HG02938 (cell line): ENCODE data around the gene GNPDA1.
"Not testable (repeated sequence)": the region's sequence is repeated elsewhere in the genome, so short reads cannot be mapped to it uniquely, and the experiment has no call there.

Experiments used
- ATAC-seq: cut with Tn5 transposase; IDR thresholded peaks from one replicate; pipeline ENCODE4 v1.9.1; 2021; ENCODE audit warnings: mild to moderate bottlenecking, moderate library complexity; ENCODE audit not compliant: unreplicated experiment

Gene GNPDA1

DNA sequence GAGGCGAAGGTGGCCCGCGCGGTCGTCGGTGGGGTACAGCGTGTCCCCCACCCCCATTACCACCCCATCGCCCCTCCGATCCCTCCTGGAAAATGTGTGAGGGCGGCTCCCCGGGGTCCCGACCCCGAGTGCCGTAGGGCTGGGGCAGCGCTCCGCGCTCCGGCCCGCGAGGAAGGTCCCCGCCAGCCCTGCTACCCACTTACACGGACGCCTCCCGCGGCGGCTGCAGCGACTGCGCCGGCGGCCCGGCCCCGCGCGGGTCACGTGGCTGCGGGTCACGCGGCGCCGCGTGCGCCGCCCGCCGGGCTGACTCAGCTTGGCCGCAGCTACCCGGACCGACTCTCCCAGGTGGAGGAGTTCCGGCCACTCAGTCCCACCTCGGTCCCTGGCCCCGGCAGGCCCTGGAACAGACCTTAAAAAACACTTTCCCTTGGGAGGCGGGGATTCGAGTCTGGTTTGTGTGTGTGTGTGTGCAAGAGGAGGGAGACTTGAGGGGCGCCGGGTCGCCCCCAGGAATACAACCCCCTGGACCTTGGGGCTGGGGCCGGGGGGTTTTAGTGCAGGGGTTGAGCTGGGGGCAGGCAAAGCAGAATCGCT is at the start of gene GNPDA1:
Gene GNPDA1, minus strand, starts transcription at position 236 of the 597 bp plus-strand sequence. CDS start 992 bp downstream, outside the sequence.
- ATAC-seq = peak; percentile 38

GRCh38 chr5:142059304-142059940 is 46.6 kb upstream of the GNPDA1 start:
- no peak for ATAC-seq

- no peak for ATAC-seq
Measured at GRCh38 chr5:142057697-142058056, 44.9 kb upstream of the GNPDA1 start.

GRCh38 chr5:142056816-142057696 is 44.2 kb upstream of the GNPDA1 start:
- no peak for ATAC-seq

DNA sequence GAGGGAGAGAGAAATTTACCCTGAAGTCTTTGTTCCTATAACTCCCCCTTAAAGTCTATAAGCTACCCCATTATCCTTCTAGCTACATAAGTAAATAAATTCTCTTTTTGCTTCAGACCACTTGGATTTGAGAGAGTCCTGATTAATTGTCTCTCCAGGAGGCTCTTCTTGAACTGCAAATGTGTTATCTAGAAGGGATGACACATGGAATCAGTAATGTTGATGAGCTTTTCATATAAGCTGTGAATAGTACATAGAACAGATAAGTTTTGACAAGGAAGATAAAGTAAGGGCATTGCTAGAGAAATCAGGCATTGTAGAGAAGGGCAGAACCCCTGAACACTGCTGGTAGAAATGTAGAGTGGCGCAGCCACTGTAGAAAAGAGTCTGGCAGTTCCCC is 42.5 kb upstream of the GNPDA1 start:
- no peak for ATAC-seq

- ATAC-seq = no peak
Measured at GRCh38 chr5:142053426-142054151, 40.8 kb upstream of the GNPDA1 start.

DNA sequence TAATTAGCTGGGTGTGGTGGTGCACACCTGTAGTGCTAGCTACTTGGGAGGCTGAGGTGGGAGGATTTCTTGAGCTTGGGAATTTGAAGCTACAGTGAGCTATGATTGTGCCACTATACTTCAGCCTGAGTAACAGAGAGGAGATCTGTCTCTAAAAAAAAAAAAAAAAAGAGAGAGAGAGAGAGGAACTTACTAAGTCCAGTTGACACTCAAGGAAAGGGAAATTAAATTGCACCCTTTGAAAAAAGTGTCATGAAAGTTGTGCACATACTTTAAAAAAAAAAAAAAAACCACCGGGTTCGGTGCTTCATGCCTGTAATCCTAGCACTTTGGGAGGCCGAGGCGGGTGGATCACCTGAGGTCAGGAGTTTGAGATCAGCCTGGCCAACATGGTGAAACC is 39.2 kb upstream of the GNPDA1 start:
- not testable (repeated sequence) for ATAC-seq

GRCh38 chr5:142048272-142048671 is 35.4 kb upstream of the GNPDA1 start:
- no peak for ATAC-seq

DNA sequence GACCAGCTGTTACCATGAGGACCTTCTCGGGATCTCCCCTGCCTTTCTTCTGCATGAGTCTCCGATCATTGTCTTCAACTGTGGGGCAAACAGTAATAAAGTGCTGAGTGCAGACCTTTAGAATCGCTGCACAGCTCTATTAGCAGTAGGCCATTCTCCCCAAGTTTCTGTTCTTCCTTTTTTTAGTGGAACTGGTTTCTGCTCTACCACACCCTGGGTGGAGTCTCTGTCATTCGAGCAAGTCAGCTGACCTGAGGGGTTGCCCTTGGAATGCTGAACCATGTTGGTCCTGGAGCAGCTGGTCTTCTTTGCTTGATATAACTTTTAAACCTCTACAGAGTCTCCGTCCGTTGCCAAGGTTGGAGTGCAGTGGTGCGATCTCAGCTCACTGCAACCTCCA is 33.4 kb upstream of the GNPDA1 start:
- no peak for ATAC-seq

- ATAC-seq = not testable (repeated sequence)
Measured at GRCh38 chr5:142040881-142041280, 28.1 kb upstream of the GNPDA1 start.

GRCh38 chr5:142040285-142040684 is 27.5 kb upstream of the GNPDA1 start:
- no peak for ATAC-seq

- no peak for ATAC-seq
Measured at GRCh38 chr5:142038735-142039134, 25.9 kb upstream of the GNPDA1 start.

- not testable (repeated sequence) for ATAC-seq
Measured at GRCh38 chr5:142037599-142037998, 24.8 kb upstream of the GNPDA1 start.

GRCh38 chr5:142036918-142037317 is 24.1 kb upstream of the GNPDA1 start:
- no peak for ATAC-seq

DNA sequence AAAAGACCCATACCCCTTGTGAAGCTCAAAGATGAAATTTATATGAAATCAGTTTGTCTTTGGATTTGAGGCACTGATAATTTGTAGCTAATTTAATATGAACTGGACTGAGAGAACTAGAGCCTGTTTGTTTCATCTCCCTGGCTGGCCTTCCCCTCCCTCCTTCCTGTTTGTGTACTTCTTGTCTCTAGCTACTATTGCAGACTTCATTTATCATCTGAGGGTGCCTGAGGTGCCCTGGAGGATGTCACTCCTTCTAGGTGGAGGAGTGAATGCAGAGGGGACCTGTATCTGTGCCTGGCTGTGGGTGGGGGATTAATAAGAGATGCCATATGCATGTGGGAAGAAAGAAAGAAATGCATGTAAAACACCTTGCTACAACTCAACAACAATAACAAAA is 22.2 kb upstream of the GNPDA1 start:
- no peak for ATAC-seq

GRCh38 chr5:142033632-142034567 is 21.1 kb upstream of the GNPDA1 start:
- ATAC-seq = not testable (repeated sequence)

DNA sequence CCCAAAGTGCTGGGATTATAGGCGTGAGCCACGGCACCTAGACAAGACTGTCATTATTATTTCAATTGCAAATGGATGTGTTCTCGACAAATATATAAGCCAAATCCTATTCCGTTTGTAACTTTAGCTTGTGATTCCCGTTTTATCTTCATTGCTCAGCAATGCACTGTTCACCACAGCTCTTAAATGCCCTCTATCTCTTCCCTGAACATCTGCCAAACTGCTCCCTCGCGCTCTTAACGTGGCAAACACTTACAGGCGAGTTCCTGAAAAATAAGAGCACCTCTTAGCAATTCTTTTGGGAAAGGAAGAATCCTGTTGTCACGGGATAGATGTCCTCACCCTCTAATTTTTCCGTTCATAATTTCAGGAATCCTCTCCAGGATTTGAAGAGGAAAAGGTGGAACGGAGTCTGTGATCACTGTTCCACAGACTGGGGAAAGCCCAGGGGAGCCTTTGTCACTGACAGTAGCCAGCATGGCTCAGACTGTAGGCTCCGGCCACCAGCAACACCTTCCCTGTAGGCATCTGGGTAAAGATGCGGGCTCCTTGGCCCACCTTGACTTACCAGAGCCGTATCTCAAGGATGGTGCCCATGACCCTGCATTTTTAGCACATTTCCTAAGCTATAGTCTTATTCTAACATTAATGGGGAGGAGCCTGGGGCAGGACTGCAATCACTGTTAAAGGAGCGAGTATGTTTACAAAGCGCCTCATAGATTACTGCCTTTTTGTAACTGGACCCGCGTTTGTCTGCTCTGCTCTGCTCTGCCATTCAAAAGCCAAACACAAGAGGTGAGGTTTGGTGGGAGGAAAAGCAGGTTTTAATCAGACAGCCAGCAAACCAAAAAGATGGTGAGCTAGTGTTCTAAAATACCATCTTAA is 20.2 kb upstream of the GNPDA1 start:
- ATAC-seq = no peak

DNA sequence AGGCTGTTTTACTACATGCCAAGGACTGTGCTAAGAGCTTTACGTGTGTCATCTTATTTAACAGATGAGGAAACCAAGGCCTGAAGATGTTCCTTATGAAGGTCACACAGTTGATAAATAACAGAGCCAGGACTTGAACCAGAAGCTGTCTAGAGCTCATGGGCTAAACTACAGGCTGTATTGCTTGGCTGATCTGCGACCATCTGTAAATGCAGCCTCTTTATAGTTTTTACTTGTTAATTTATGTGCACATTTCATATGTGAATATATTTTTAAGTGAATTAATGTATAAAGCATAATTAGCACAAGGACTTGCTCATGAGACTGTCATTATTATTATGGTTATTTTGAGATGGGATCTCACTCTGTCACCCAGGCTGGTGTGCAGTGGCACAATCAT is 19.3 kb upstream of the GNPDA1 start:
- ATAC-seq = no peak

GRCh38 chr5:142025637-142026036 is 12.8 kb upstream of the GNPDA1 start:
- no peak for ATAC-seq
